K562 (cell line): ENCODE results near the gene BIRC5. TPM values are rescaled to one million over a fixed set of nuclear protein-coding genes. Genes with fewer than 3 reads are reported as not detected.

Source experiments
- BRCA1 ChIP-seq, 2 experiments: fragments of 450-650 bp in 1 of 2; sonication (generic) in 1 of 2; formaldehyde crosslinking in 1 of 2; IDR thresholded peaks; 2 replicates each; pipeline versions ENCODE4 v1.5.0 to v1.6.1; 2017 to 2020; ENCODE audit warnings: mild to moderate bottlenecking in 1 of 2, missing genetic modification reagents in 1 of 2
- CBX2 ChIP-seq: fragments of 200-600 bp; sonication (generic); IDR thresholded peaks from one replicate; pipeline ENCODE4 v1.6.1; 2012; ENCODE audit warnings: mild to moderate bottlenecking, low read length, inconsistent platforms; ENCODE audit not compliant: insufficient read depth, poor library complexity, severe bottlenecking
- HMGXB4 ChIP-seq: sonication (generic); formaldehyde crosslinking; IDR thresholded peaks from 2 replicates; pipeline ENCODE4 v1.8.1; 2023; ENCODE audit warnings: mild to moderate bottlenecking, missing genetic modification reagents
- MAZ ChIP-seq, 2 experiments: fragments of 450-650 bp in 1 of 2; sonication (generic) in 1 of 2; formaldehyde crosslinking; IDR thresholded peaks in 1 of 2; conservative IDR thresholded peaks in 1 of 2; 2 replicates each; pipeline versions ENCODE4 v1.4.0 to v1.5.0; 2020; ENCODE audit warnings: mild to moderate bottlenecking in 1 of 2, missing genetic modification reagents in 1 of 2
- MEF2D ChIP-seq: conservative IDR thresholded peaks from 2 replicates; pipeline ENCODE4 v1.6.1; 2016; ENCODE audit warnings: low read depth, missing genetic modification characterization, missing compliant biosample characterization
- MEIS2 ChIP-seq: fragments of 450-650 bp; IDR thresholded peaks from 2 replicates; pipeline ENCODE4 v1.6.1; 2014; ENCODE audit warnings: mild to moderate bottlenecking; ENCODE audit not compliant: partially characterized antibody
- POLR3A ChIP-seq: IDR thresholded peaks from 2 replicates; pipeline ENCODE4 v1.6.1; 2011; ENCODE audit warnings: borderline replicate concordance, mild to moderate bottlenecking, moderate library complexity; ENCODE audit not compliant: insufficient read length, insufficient read depth; ENCODE audit errors: extremely low read depth
- SREBF1 ChIP-seq: fragments of 150-350 bp; IDR thresholded peaks from 2 replicates; pipeline ENCODE4 v1.6.1; 2014; ENCODE audit warnings: antibody characterized with exemption, low read depth, low read length, borderline replicate concordance
- TEAD2 ChIP-seq: fragments of 450-650 bp; IDR thresholded peaks from 2 replicates; pipeline ENCODE4 v1.6.1; 2016; ENCODE audit warnings: missing genetic modification characterization, control low read depth, missing compliant biosample characterization
- THAP7 ChIP-seq: fragments of 250-450 bp; sonication (Bioruptor Pico); IDR thresholded peaks from 2 replicates; pipeline ENCODE4 v1.5.0; 2021
- TOE1 ChIP-seq, 2 experiments: fragments of 450-650 bp in 1 of 2; sonication (generic) in 1 of 2; formaldehyde crosslinking in 1 of 2; IDR thresholded peaks; 2 replicates each; pipeline versions ENCODE4 v1.7.1 to v1.8.0; 2016 to 2022; ENCODE audit warnings: borderline replicate concordance in 2 of 2, mild to moderate bottlenecking in 2 of 2, antibody characterized with exemption in 1 of 2, inconsistent platforms in 1 of 2, low read depth in 1 of 2, missing genetic modification reagents in 1 of 2, moderate library complexity in 1 of 2
- ZBTB11 ChIP-seq, 3 experiments: fragments of 200-800 bp in 1 of 3; fragments of 250-450 bp in 1 of 3; fragments of 450-650 bp in 1 of 3; sonication (Bioruptor Pico) in 1 of 3; sonication (Bioruptor generic) in 1 of 3; formaldehyde crosslinking in 1 of 3; IDR thresholded peaks; 2 replicates each; pipeline versions ENCODE4 v1.6.1 to v1.8.0; 2016 to 2022; ENCODE audit warnings: mild to moderate bottlenecking in 2 of 3, missing genetic modification characterization in 2 of 3, missing compliant biosample characterization in 1 of 3, moderate library complexity in 1 of 3
- ZNF224 ChIP-seq: sonication (generic); formaldehyde crosslinking; IDR thresholded peaks from 2 replicates; pipeline ENCODE4 v1.8.0; 2022; ENCODE audit warnings: mild to moderate bottlenecking, missing genetic modification reagents
- ZNF263 ChIP-seq: sonication (generic); formaldehyde crosslinking; IDR thresholded peaks from 2 replicates; pipeline ENCODE4 v1.8.0; 2022; ENCODE audit warnings: mild to moderate bottlenecking, missing genetic modification reagents, borderline replicate concordance
- ZNF41 ChIP-seq: fragments of 250-450 bp; sonication (Bioruptor Pico); conservative IDR thresholded peaks from 2 replicates; pipeline ENCODE4 v1.4.0; 2020; ENCODE audit warnings: mild to moderate bottlenecking
- ZNF668 ChIP-seq: fragments of 250-450 bp; sonication (Bioruptor Pico); IDR thresholded peaks from 2 replicates; pipeline ENCODE4 v1.8.0; 2022; ENCODE audit warnings: mild to moderate bottlenecking, inconsistent platforms
- polyA plus RNA-seq, 8 experiments: library from polyadenylated mRNA; depleted of rRNA in 4 of 8; stranded (reverse) in 5 of 8; unstranded in 3 of 8; fragments of >200 nt; fragmentation: Nextera tagmentation in 2 of 8; fragmentation: Illumina TruSeq in 1 of 8; extraction: Ambion mirVana in 2 of 8; extraction: Trizol in 1 of 8; gene quantifications; 2 replicates each; pipeline versions ENCODE4 v1.2.1 to v1.2.3, GENCODE V29; 2011 to 2014; ENCODE audit warnings: inconsistent platforms in 1 of 8, missing spikeins in 1 of 8
- total RNA-seq, 7 experiments: library from RNA; depleted of rRNA in 6 of 7; stranded (reverse); fragments of >200 nt in 6 of 7; fragmentation: Illumina TruSeq in 2 of 7; extraction: Trizol in 2 of 7; gene quantifications; 2 replicates each; pipeline versions ENCODE4 v1.2.1 to v1.2.3, GENCODE V29; 2011 to 2021; ENCODE audit warnings: low replicate concordance in 1 of 7

Gene BIRC5
- total and polyA plus RNA-seq, 9 of the 15 experiments (the other 6 are each of a cell fraction or from before 2014, with no cell fraction given) = 64.4 to 140 (median 101) TPM

- TF ChIP-seq POLR3A (no peak), CBX2 (no peak), BRCA1 (IDR thresholded peaks at IDR 0.05) (no peak), BRCA1 (CRISPR knock-in tag; IDR thresholded peaks at IDR 0.05) (no peak), MEF2D (tag) (no peak), THAP7 (CRISPR knock-in tag) (no peak), MEIS2 (peak; percentile 8), ZNF224 (CRISPR knock-in tag) (no peak), HMGXB4 (0 out of 2 replicates have a peak, but pooled peaks have one; percentile 69), ZNF41 (CRISPR knock-in tag) (no peak), ZNF668 (CRISPR knock-in tag) (no peak), TEAD2 (tag) (no peak), ZBTB11 (CRISPR knock-in tag; IDR thresholded peaks at IDR 0.05) (no peak), TOE1 (IDR thresholded peaks at IDR 0.05; ENCODE audit: borderline replicate concordance) (peak; percentile 59; the same call in 1 of the 2 replicates), TOE1 (CRISPR knock-in tag; IDR thresholded peaks at IDR 0.05; ENCODE audit: borderline replicate concordance, low read depth) (no peak), MAZ (CRISPR knock-in tag; conservative IDR thresholded peaks at IDR 0.05 in 1 of 2, IDR thresholded peaks at IDR 0.05 in 1 of 2) (peak; percentile 75 to 84), SREBF1 (no peak), ZNF263 (CRISPR knock-in tag) (peak; percentile 82)
Measured at GRCh38 chr17:78250891-78251772, 37.1 kb downstream of the BIRC5 start (continued).
